Immature natural killer cell (primary cell): ENCODE results near the gene HIC1. TPM values are rescaled to one million over a fixed set of nuclear protein-coding genes. Genes with fewer than 3 reads are reported as not detected.

Experiments
- DNase-seq, 3 donors: peaks; one replicate each; pipeline ENCODE4 v3.0.0; 2022; ENCODE audit warnings: mixed read lengths in 1 of 3
- H3K27ac Mint-ChIP-seq, 6 donors: one replicate each; pipeline ENCODE4 v1.8.0; 2020; ENCODE audit warnings: mixed read lengths in 6 of 6, mild to moderate bottlenecking in 5 of 6, inconsistent platforms in 4 of 6, moderate library complexity in 3 of 6
- H3K27me3 Mint-ChIP-seq, 3 donors: one replicate each; pipeline ENCODE4 v1.8.0; 2020 to 2021; ENCODE audit warnings: low read depth in 3 of 3, mild to moderate bottlenecking in 3 of 3, mixed read lengths in 3 of 3, moderate library complexity in 3 of 3, inconsistent platforms in 1 of 3
- H3K36me3 Mint-ChIP-seq, 3 donors: one replicate each; pipeline ENCODE4 v1.8.0; 2020; ENCODE audit warnings: mixed read lengths in 3 of 3, inconsistent platforms in 2 of 3, mild to moderate bottlenecking in 2 of 3
- H3K4me1 Mint-ChIP-seq, 2 donors: one replicate each; pipeline ENCODE4 v1.8.0; 2020; ENCODE audit warnings: inconsistent platforms in 2 of 2, mild to moderate bottlenecking in 2 of 2, mixed read lengths in 2 of 2, moderate library complexity in 1 of 2
- H3K4me3 Mint-ChIP-seq, 5 donors: one replicate each; pipeline ENCODE4 v1.8.0; 2020; ENCODE audit warnings: mild to moderate bottlenecking in 5 of 5, mixed read lengths in 5 of 5, inconsistent platforms in 3 of 5, moderate library complexity in 3 of 5
- H3K9me3 Mint-ChIP-seq, 6 donors: one replicate each; pipeline ENCODE4 v1.8.0; 2020; ENCODE audit warnings: mild to moderate bottlenecking in 6 of 6, mixed read lengths in 6 of 6, inconsistent platforms in 4 of 6, moderate library complexity in 3 of 6
- polyA plus RNA-seq, 3 donors: library from polyadenylated mRNA; unstranded; fragments of 300-500 nt; fragmentation: Illumina TruSeq; gene quantifications; one replicate each; pipeline ENCODE4 v1.2.3, GENCODE V29; 2021

Gene HIC1
- polyA plus RNA-seq, 3 donors from 2014 or later, result 0.90 to 5.9 (median 1.2) TPM

DNA sequence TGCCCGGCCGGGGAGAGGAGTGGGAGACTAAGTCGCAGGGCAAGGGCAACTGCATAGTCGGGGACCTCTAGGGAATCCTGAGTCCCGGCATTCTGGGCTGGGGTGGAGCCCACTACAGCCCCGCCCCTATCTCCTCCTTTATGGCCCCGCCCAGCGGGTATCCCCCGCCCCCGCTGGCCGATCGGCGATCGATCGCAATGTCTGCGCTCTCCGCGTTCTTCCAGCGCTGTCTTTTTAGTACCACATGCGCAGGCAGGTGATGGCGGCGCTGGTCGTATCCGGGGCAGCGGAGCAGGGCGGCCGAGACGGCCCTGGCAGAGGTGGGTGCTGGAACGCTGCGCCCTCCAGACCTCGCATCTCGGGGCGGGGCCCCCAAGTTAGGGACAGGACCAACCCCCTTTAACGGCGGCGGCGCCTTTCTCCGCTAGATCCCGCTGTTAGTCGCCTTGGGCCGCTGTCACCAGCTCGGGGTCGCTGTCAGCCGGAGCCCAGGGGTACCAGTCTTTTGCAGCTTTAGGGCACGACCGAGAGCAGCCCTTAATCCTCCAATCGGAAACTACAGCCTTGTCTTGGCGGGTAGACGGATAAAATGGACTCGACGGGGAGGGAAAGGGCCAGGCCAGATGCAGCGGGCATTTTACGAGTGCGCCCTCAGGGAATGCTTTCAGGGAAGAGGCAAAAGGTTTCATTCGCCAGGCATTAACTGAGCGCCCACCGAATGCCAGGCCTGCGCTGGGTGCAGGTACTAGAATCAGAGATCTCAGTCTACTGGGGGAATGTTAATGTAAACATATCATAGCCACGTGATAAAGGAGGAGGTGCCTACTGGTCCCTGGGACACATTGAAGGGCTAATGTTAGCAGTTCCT, 24.8 kb upstream of the HIC1 start, which contains the start of gene DPH1:
Gene DPH1, plus strand, starts transcription at position 243 of the 868 bp plus-strand sequence. Its CDS starts 17 bp downstream, at position 260.
- Mint-ChIP-seq H3K9me3 (peaks cover 0 to 1% (median 0%) of the 10 kb centered on the region in 6 donors), H3K4me1 (peaks cover 17 to 28% of the 10 kb centered on the region in 2 donors), H3K27ac (peak within 1 kb of the TSS; percentile 65 to 91 (median 79)), H3K4me3 (peak within 1 kb of the TSS; percentile 84 to 96 (median 94)), H3K36me3 (no peaks in the 10 kb centered on the region), H3K27me3 (peaks cover 8 to 13% (median 9%) of the 10 kb centered on the region in 3 donors)
- DNase-seq, result peak; percentile 81 to 84 (median 81)

GRCh38 chr17:2030779-2031163, 24.1 kb upstream of the HIC1 start:
- Mint-ChIP-seq H3K27me3 (peaks cover 6 to 13% (median 8%) of the 10 kb centered on the region in 3 donors), H3K36me3 (no peaks in the 10 kb centered on the region), H3K4me1 (peaks cover 17 to 25% of the 10 kb centered on the region in 2 donors), H3K4me3 (peak overlapping the region; percentile 84 to 96 (median 94)), H3K9me3 (peaks cover 0 to 1% (median 0%) of the 10 kb centered on the region in 6 donors), H3K27ac (peak overlapping the region; percentile 65 to 91 (median 79))
- DNase-seq, result no peak

GRCh38 chr17:2033153-2033552, 21.8 kb upstream of the HIC1 start:
- peaks cover 0 to 8% (median 3%) of the 10 kb centered on the region in 3 donors for H3K36me3 Mint-ChIP-seq
- no peak overlapping the region for H3K27ac Mint-ChIP-seq
- H3K4me3 Mint-ChIP-seq, result peak overlapping the region in 3 of 5 donors; percentile 6 to 38 (median 33)
- DNase-seq, result no peak
- H3K9me3 Mint-ChIP-seq, result peaks cover 0 to 1% (median 0%) of the 10 kb centered on the region in 6 donors
- H3K4me1 Mint-ChIP-seq, result peaks cover 12 to 19% of the 10 kb centered on the region in 2 donors
- peaks cover under 1 to 3% (median 1%) of the 10 kb centered on the region in 3 donors for H3K27me3 Mint-ChIP-seq

- no peak overlapping the region for H3K4me3 Mint-ChIP-seq
- peaks cover 12 to 19% of the 10 kb centered on the region in 2 donors for H3K4me1 Mint-ChIP-seq
- DNase-seq, result no peak
- H3K9me3 Mint-ChIP-seq, result peaks cover 0 to 1% (median 0%) of the 10 kb centered on the region in 6 donors
- no peaks in the 10 kb centered on the region for H3K27me3 Mint-ChIP-seq
- no peak overlapping the region for H3K27ac Mint-ChIP-seq
- H3K36me3 Mint-ChIP-seq, result peaks cover 0 to 14% (median 3%) of the 10 kb centered on the region in 3 donors
These were observed 20.7 kb upstream of the HIC1 start for GRCh38 chr17:2034157-2034556.

- Mint-ChIP-seq H3K4me1 (peaks cover 12 to 17% of the 10 kb centered on the region in 2 donors), H3K27me3 (no peaks in the 10 kb centered on the region), H3K36me3 (peaks cover 0 to 15% (median 3%) of the 10 kb centered on the region in 3 donors), H3K9me3 (peaks cover 0 to 1% (median 0%) of the 10 kb centered on the region in 6 donors), H3K4me3 (no peak overlapping the region), H3K27ac (no peak overlapping the region)
- no peak for DNase-seq
These were observed 19.9 kb upstream of the HIC1 start for GRCh38 chr17:2034806-2035540.

GRCh38 chr17:2035541-2036488, 19.1 kb upstream of the HIC1 start:
- H3K4me3 Mint-ChIP-seq, result no peak overlapping the region
- H3K4me1 Mint-ChIP-seq, result peaks cover 4 to 12% of the 10 kb centered on the region in 2 donors
- H3K36me3 Mint-ChIP-seq, result peaks cover 0 to 17% (median 3%) of the 10 kb centered on the region in 3 donors

GRCh38 chr17:2037155-2037554, 17.7 kb upstream of the HIC1 start:
- Mint-ChIP-seq H3K4me3 (no peak overlapping the region), H3K36me3 (peaks cover 0 to 17% (median 3%) of the 10 kb centered on the region in 3 donors), H3K4me1 (peaks cover 9 to 12% of the 10 kb centered on the region in 2 donors), H3K27ac (no peak overlapping the region), H3K27me3 (peaks cover 2 to 5% (median 3%) of the 10 kb centered on the region in 3 donors), H3K9me3 (no peaks in the 10 kb centered on the region)
- DNase-seq, result no peak

More at GRCh38 chr17:2035541-2036488, 19.1 kb upstream of the HIC1 start:
- peaks cover 0 to 1% (median 0%) of the 10 kb centered on the region in 6 donors for H3K9me3 Mint-ChIP-seq
- peaks cover 0 to 2% (median 0%) of the 10 kb centered on the region in 3 donors for H3K27me3 Mint-ChIP-seq
- DNase-seq, result no peak
- H3K27ac Mint-ChIP-seq, result no peak overlapping the region

DNA sequence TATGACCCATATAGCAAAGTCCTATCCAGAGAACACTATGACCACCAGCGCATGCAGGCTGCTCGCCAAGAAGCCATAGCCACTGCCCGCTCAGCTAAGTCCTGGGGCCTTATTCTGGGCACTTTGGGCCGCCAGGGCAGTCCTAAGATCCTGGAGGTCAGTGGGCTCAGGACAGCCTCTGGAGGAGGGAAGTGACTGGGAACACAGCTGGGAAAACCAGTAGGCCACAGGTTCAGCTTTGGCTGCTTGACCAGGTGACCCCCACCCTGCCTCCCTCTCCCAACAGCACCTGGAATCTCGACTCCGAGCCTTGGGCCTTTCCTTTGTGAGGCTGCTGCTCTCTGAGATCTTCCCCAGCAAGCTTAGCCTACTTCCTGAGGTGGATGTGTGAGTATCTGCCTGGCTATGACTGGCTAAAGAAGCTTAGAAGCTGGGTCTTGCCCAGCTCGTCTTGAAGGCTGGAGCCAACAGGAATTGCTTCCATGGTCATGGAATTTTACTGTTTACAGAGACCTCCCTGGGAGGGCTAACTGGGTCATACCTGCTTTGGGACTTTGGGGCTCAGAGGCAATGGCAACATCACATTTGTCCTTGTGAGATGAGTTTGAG, 14.6 kb upstream of the HIC1 start:
- Mint-ChIP-seq H3K27ac (peak overlapping the region; percentile 51 to 96 (median 75)), H3K4me3 (peak overlapping the region; percentile 38 to 93 (median 91)), H3K36me3 (peaks cover 0 to 21% (median 3%) of the 10 kb centered on the region in 3 donors), H3K27me3 (peaks cover 2 to 8% (median 4%) of the 10 kb centered on the region in 3 donors), H3K4me1 (peaks cover 20 to 24% of the 10 kb centered on the region in 2 donors), H3K9me3 (no peaks in the 10 kb centered on the region)
- DNase-seq, result no peak

DNA sequence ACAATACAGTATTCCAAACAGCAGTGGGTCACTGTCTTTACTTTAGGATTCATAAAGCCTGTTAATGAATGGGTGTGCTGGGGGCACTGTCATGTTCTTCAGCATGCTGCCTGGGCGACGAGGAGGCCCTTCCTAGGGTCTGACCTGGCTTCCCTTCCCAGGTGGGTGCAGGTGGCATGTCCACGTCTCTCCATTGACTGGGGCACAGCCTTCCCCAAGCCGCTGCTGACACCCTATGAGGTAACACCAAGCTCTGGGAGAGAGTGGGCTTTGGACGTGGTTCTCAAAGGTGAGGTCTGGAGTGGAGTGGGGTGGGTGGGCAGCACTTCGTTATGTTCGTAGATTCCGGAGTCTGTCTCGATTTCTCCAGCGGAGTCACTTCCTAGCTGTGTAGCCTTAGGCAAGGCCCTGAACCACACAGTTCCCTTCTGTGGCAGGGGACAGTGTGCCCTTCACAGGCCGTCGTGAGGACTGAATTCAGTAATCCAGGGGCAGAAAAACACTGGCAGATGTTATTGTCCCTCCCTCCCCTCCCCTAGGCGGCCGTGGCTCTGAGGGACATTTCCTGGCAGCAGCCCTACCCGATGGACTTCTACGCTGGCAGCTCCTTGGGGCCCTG, 13.9 kb upstream of the HIC1 start:
- no peak for DNase-seq
- Mint-ChIP-seq H3K27me3 (peaks cover 2 to 8% (median 4%) of the 10 kb centered on the region in 3 donors), H3K4me1 (peaks cover 20 to 24% of the 10 kb centered on the region in 2 donors), H3K9me3 (no peaks in the 10 kb centered on the region), H3K36me3 (peaks cover 0 to 21% (median 3%) of the 10 kb centered on the region in 3 donors), H3K4me3 (peak overlapping the region; percentile 38 to 93 (median 91)), H3K27ac (peak overlapping the region; percentile 51 to 96 (median 75))

DNA sequence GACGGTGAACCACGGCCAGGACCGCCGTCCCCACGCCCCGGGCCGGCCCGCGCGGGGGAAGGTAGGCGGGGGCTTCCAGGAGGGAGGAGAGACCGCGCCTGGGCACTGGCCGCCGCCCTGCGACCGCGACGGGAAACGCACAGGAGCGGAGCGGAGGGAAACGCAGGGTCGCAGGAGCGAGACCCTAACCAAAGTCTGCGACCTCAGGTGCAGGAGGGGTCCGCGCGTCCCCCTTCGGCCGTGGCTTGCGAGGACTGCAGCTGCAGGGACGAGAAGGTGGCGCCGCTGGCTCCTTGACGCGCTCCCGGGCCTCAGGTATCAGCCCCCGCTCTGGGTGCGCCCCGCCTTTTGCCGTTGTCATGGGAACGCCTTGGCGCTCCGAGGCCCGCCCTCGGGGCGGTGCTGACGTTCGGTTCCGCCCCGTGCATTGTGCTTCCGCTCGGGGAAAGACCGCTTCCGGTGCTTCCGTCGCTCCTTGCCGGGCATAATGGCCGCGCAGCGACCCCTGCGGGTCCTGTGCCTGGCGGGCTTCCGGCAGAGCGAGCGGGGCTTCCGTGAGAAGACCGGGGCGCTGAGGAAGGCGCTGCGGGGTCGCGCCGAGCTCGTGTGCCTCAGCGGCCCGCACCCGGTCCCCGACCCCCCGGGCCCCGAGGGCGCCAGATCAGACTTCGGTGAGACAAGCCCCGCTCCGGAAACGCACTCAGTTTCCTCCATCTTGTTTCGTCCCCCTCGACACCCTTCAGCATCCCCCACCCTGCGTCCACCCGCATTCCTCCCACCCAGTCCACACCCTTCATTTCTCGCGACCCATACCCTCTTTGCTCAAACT, 13.1 kb upstream of the HIC1 start, which contains the start of gene OVCA2:
Gene OVCA2, plus strand, starts transcription at position 462 of the 829 bp plus-strand sequence. Its CDS starts 26 bp downstream, at position 488.
- H3K36me3 Mint-ChIP-seq, result peaks cover 0 to 17% (median 3%) of the 10 kb centered on the region in 3 donors
- peaks cover 20 to 24% of the 10 kb centered on the region in 2 donors for H3K4me1 Mint-ChIP-seq
- H3K9me3 Mint-ChIP-seq, result no peaks in the 10 kb centered on the region
- peak; percentile 96 for DNase-seq
- peak within 1 kb of the TSS; percentile 91 to 94 (median 93) for H3K4me3 Mint-ChIP-seq
- peaks cover 2 to 8% (median 4%) of the 10 kb centered on the region in 3 donors for H3K27me3 Mint-ChIP-seq
- H3K27ac Mint-ChIP-seq, result peak within 1 kb of the TSS; percentile 89 to 98 (median 94)

- Mint-ChIP-seq H3K4me3 (peak overlapping the region; percentile 91 to 94 (median 93)), H3K36me3 (peaks cover 0 to 17% (median 0%) of the 10 kb centered on the region in 3 donors), H3K4me1 (peaks cover 20 to 24% of the 10 kb centered on the region in 2 donors), H3K27me3 (peaks cover 2 to 8% (median 4%) of the 10 kb centered on the region in 3 donors), H3K9me3 (no peaks in the 10 kb centered on the region), H3K27ac (peak overlapping the region; percentile 89 to 98 (median 94))
- DNase-seq, result no peak
These were observed 12.5 kb upstream of the HIC1 start for GRCh38 chr17:2042390-2042847.
